ENCODE results near the gene KHNYN.
"Not testable (repeated sequence)": the region's sequence is repeated elsewhere in the genome, so short reads cannot be mapped to it uniquely, and the experiment has no call there.

Gene KHNYN

GRCh38 chr14:24429395-24430142, at the start of gene KHNYN, which contains the start of gene CBLN3:
KHNYN (plus strand) TSS chr14:24429954; CDS start chr14:24430731, 777 bp downstream.
CBLN3 (minus strand) TSS chr14:24429668; CDS start chr14:24429054, 614 bp downstream.
- H3K36me3 Mint-ChIP-seq = peaks cover 26% of the 10 kb centered on the region
- DNase-seq = peak; percentile 93
- peaks cover 68% of the 10 kb centered on the region for H3K4me1 Mint-ChIP-seq
- CTCF ChIA-PET = interaction anchor here (2.8 to 17.5 kb wide), 6 partner anchors 10 to 122 kb away, joined by 15 to 557 read pairs (median 29); partner anchors contain the start of genes ADCY4, CIDEB, LTB4R and LTB4R2
- H3K4me3 Mint-ChIP-seq = peak within 1 kb of the TSS; percentile 92
- peak within 1 kb of the TSS; percentile 96 for H3K27ac Mint-ChIP-seq
- no peaks in the 10 kb centered on the region for H3K27me3 Mint-ChIP-seq
- H3K9me3 Mint-ChIP-seq = peaks cover 1% of the 10 kb centered on the region

- Mint-ChIP-seq H3K27me3 (peaks cover 41% of the 10 kb centered on the region), H3K9me3 (no peaks in the 10 kb centered on the region), H3K36me3 (no peaks in the 10 kb centered on the region), H3K4me3 (no peak overlapping the region), H3K4me1 (peaks cover 7% of the 10 kb centered on the region), H3K27ac (no peak overlapping the region)
- no peak for DNase-seq
- CTCF ChIA-PET = interaction anchor here (1.1 to 1.8 kb wide), 2 partner anchors 10 to 34 kb away, joined by 3 to 4 read pairs; no protein-coding TSS in a partner anchor
Measured at GRCh38 chr14:24381363-24382063, 48.2 kb upstream of the KHNYN start.

- CTCF ChIA-PET = interaction anchor here (1.1 to 1.8 kb wide), 2 partner anchors 10 to 34 kb away, joined by 3 to 4 read pairs; no protein-coding TSS in a partner anchor
- H3K9me3 Mint-ChIP-seq = no peaks in the 10 kb centered on the region
- no peak for DNase-seq
- no peak overlapping the region for H3K27ac Mint-ChIP-seq
- peaks cover 41% of the 10 kb centered on the region for H3K27me3 Mint-ChIP-seq
- H3K36me3 Mint-ChIP-seq = no peaks in the 10 kb centered on the region
- H3K4me1 Mint-ChIP-seq = peaks cover 5% of the 10 kb centered on the region
- no peak overlapping the region for H3K4me3 Mint-ChIP-seq
Measured at GRCh38 chr14:24382064-24382371, 47.7 kb upstream of the KHNYN start.

GRCh38 chr14:24384169-24384568, 45.6 kb upstream of the KHNYN start:
- Mint-ChIP-seq H3K4me3 (no peak overlapping the region), H3K36me3 (no peaks in the 10 kb centered on the region), H3K27ac (no peak overlapping the region), H3K9me3 (no peaks in the 10 kb centered on the region), H3K4me1 (no peaks in the 10 kb centered on the region), H3K27me3 (peaks cover 40% of the 10 kb centered on the region)
- CTCF ChIA-PET = no interaction called here
- no peak for DNase-seq

GRCh38 chr14:24385524-24385923, 44.2 kb upstream of the KHNYN start:
- no peaks in the 10 kb centered on the region for H3K4me1 Mint-ChIP-seq
- no peaks in the 10 kb centered on the region for H3K9me3 Mint-ChIP-seq
- no peak for DNase-seq
- CTCF ChIA-PET = no interaction called here
- H3K27ac Mint-ChIP-seq = no peak overlapping the region
- peaks cover 42% of the 10 kb centered on the region for H3K27me3 Mint-ChIP-seq
- no peak overlapping the region for H3K4me3 Mint-ChIP-seq
- no peaks in the 10 kb centered on the region for H3K36me3 Mint-ChIP-seq

GRCh38 chr14:24387009-24387345, 42.8 kb upstream of the KHNYN start:
- CTCF ChIA-PET = no interaction called here
- no peaks in the 10 kb centered on the region for H3K4me1 Mint-ChIP-seq
- no peaks in the 10 kb centered on the region for H3K9me3 Mint-ChIP-seq
- peaks cover 50% of the 10 kb centered on the region for H3K27me3 Mint-ChIP-seq
- H3K36me3 Mint-ChIP-seq = no peaks in the 10 kb centered on the region
- no peak for DNase-seq
- no peak overlapping the region for H3K4me3 Mint-ChIP-seq
- no peak overlapping the region for H3K27ac Mint-ChIP-seq

GRCh38 chr14:24387579-24387978, 42.2 kb upstream of the KHNYN start:
- H3K36me3 Mint-ChIP-seq, H3K4me3 Mint-ChIP-seq, H3K27ac Mint-ChIP-seq, H3K9me3 Mint-ChIP-seq, DNase-seq, H3K4me1 Mint-ChIP-seq: not testable (repeated sequence)
- CTCF ChIA-PET = interaction anchor here (1.1 kb wide), 1 partner anchor 54 kb away, joined by 3 read pairs; no protein-coding TSS in a partner anchor
- peaks cover 50% of the 10 kb centered on the region for H3K27me3 Mint-ChIP-seq

GRCh38 chr14:24388474-24389179, 41.1 kb upstream of the KHNYN start:
- no peaks in the 10 kb centered on the region for H3K4me1 Mint-ChIP-seq
- H3K4me3 Mint-ChIP-seq = no peak overlapping the region
- no peak for DNase-seq
- H3K27me3 Mint-ChIP-seq = peaks cover 56% of the 10 kb centered on the region
- no peaks in the 10 kb centered on the region for H3K9me3 Mint-ChIP-seq
- H3K27ac Mint-ChIP-seq = no peak overlapping the region
- CTCF ChIA-PET = interaction anchor here (1.1 kb wide), 1 partner anchor 55 kb away, joined by 3 read pairs; no protein-coding TSS in a partner anchor
- H3K36me3 Mint-ChIP-seq = no peaks in the 10 kb centered on the region

GRCh38 chr14:24389226-24389848, 40.4 kb upstream of the KHNYN start:
- no peak for DNase-seq
- CTCF ChIA-PET = no interaction called here
- Mint-ChIP-seq H3K9me3 (no peaks in the 10 kb centered on the region), H3K27me3 (peaks cover 55% of the 10 kb centered on the region), H3K4me1 (no peaks in the 10 kb centered on the region), H3K4me3 (no peak overlapping the region), H3K36me3 (no peaks in the 10 kb centered on the region), H3K27ac (no peak overlapping the region)

GRCh38 chr14:24390701-24391468, 38.9 kb upstream of the KHNYN start:
- CTCF ChIA-PET = no interaction called here
- H3K27me3 Mint-ChIP-seq = peaks cover 57% of the 10 kb centered on the region
- no peaks in the 10 kb centered on the region for H3K9me3 Mint-ChIP-seq
- no peak overlapping the region for H3K4me3 Mint-ChIP-seq
- no peaks in the 10 kb centered on the region for H3K36me3 Mint-ChIP-seq
- H3K27ac Mint-ChIP-seq = no peak overlapping the region
- no peak for DNase-seq
- H3K4me1 Mint-ChIP-seq = no peaks in the 10 kb centered on the region

- no peak overlapping the region for H3K4me3 Mint-ChIP-seq
- H3K9me3 Mint-ChIP-seq = no peaks in the 10 kb centered on the region
- H3K27me3 Mint-ChIP-seq = peaks cover 63% of the 10 kb centered on the region
- no peaks in the 10 kb centered on the region for H3K4me1 Mint-ChIP-seq
- no peak overlapping the region for H3K27ac Mint-ChIP-seq
- no peak for DNase-seq
- no peaks in the 10 kb centered on the region for H3K36me3 Mint-ChIP-seq
- CTCF ChIA-PET = no interaction called here
Measured at GRCh38 chr14:24392325-24393091, 37.2 kb upstream of the KHNYN start.

GRCh38 chr14:24394275-24394674, 35.5 kb upstream of the KHNYN start:
- CTCF ChIA-PET = no interaction called here
- Mint-ChIP-seq H3K36me3 (no peaks in the 10 kb centered on the region), H3K4me1 (peaks cover 2% of the 10 kb centered on the region), H3K27me3 (peaks cover 63% of the 10 kb centered on the region), H3K4me3 (no peak overlapping the region), H3K27ac (no peak overlapping the region), H3K9me3 (no peaks in the 10 kb centered on the region)
- no peak for DNase-seq

All from activated naive CD4-positive, alpha-beta T cell treated with anti-CD3 and anti-CD28 coated beads, Interleukin-2, amount 10 ng/mL, durations not matched to agents 7 days and 5 days (primary cell).